ENCODE data around the gene BBS1. TPM values are rescaled to one million over a fixed set of nuclear protein-coding genes. Genes with fewer than 3 reads are reported as not detected.

Gene BBS1
- polyA plus RNA-seq, 2 of the 4 experiments (the other 2 are of a cell fraction): 12.5 TPM

DNA sequence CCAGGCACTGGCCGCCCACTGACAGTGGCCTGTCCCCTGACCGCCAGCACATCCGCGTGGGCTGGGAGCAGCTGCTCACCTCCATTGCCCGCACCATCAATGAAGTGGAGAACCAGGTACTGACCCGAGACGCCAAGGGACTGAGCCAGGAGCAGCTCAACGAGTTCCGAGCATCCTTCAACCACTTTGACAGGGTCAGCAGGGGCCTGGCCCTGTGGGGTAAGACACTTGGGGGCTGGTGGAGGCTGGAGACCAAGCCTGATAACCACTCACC is 51.5 kb downstream of the BBS1 start:
- no peaks in the 10 kb centered on the region for H3K9me3 ChIP-seq
- 92% methylated on average over 9 of the region's 9 CpGs for WGBS (ENCODE audit: missing lambda C conversion rate)
- no peaks in the 10 kb centered on the region for H3K4me1 ChIP-seq
- H3K27ac ChIP-seq: no peak overlapping the region
- DNase-seq (ENCODE audit: low read depth in 1 of 2, low spot score in 1 of 2): no peak
- TF ChIP-seq, protein P1, sequence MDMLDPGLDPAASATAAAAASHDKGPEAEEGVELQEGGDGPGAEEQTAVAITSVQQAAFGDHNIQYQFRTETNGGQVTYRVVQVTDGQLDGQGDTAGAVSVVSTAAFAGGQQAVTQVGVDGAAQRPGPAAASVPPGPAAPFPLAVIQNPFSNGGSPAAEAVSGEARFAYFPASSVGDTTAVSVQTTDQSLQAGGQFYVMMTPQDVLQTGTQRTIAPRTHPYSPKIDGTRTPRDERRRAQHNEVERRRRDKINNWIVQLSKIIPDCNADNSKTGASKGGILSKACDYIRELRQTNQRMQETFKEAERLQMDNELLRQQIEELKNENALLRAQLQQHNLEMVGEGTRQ (IDR thresholded peaks at IDR 0.05): no peak
- TF ChIP-seq, protein P2, sequence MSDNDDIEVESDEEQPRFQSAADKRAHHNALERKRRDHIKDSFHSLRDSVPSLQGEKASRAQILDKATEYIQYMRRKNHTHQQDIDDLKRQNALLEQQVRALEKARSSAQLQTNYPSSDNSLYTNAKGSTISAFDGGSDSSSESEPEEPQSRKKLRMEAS (IDR thresholded peaks at IDR 0.05): no peak
- TF ChIP-seq ZFP36 (IDR thresholded peaks at IDR 0.05; ENCODE audit: borderline replicate concordance, partially characterized antibody) (no peak), ZSCAN20 (CRISPR knock-in tag; IDR thresholded peaks at IDR 0.05) (no peak)
- CTCF ChIA-PET: interaction anchor here (0.6 to 2.0 kb wide), 5 partner anchors 10 to 133 kb away, joined by 3 to 5 read pairs (median 5); partner anchors contain the start of genes ACTN3 and ZDHHC24
- ATAC-seq: no peak
- no peak for FAIRE-seq
- H3K4me2 ChIP-seq: no peak overlapping the region
- no peak overlapping the region for H3K4me3 ChIP-seq
- POLR2A ChIA-PET: no interaction called here

DNA sequence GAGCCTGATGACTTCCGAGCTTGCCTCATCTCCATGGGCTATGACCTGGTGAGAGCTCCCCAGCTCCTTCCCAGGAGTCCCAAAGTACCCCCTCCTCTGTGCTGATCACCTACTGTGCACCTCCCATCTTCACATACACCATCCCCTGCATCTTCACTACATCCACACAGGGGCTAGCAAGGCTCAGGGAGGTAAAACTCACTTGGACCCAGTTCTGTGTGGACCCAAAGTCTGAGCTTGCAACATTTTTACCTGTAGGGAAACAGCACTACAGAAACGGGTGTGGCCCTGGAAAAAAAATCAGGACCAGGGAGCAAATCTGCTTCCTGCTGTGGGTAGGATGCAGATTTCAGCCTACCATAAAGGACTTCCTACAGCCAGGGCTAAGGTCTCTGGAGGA is 51.8 kb downstream of the BBS1 start:
- no peak overlapping the region for H3K27ac ChIP-seq
- no peaks in the 10 kb centered on the region for H3K4me1 ChIP-seq
- ATAC-seq (no peak), FAIRE-seq (no peak), DNase-seq (ENCODE audit: low read depth in 1 of 2, low spot score in 1 of 2) (no peak)
- CTCF ChIA-PET: interaction anchor here (0.9 to 2.0 kb wide), 5 partner anchors 11 to 133 kb away, joined by 3 to 5 read pairs (median 5); partner anchors contain the start of genes ACTN3 and ZDHHC24
- no peaks in the 10 kb centered on the region for H3K9me3 ChIP-seq
- 54% methylated on average over 2 of the region's 2 CpGs for WGBS (ENCODE audit: missing lambda C conversion rate)
- no peak overlapping the region for H3K4me2 ChIP-seq
- no peak for TF ChIP-seq KDM5A (IDR thresholded peaks at IDR 0.05)
- TF ChIP-seq TP53 (CRISPR knock-in tag; IDR thresholded peaks at IDR 0.05): no peak
- TF ChIP-seq RFX5 (IDR thresholded peaks at IDR 0.05): no peak
- no peak for TF ChIP-seq POLR2AphosphoS2 (conservative IDR thresholded peaks at IDR 0.05; ENCODE audit: low read length)
- TF ChIP-seq, protein P2 (IDR thresholded peaks at IDR 0.05): no peak
- POLR2A ChIA-PET: no interaction called here
- no peak overlapping the region for H3K4me3 ChIP-seq

DNA sequence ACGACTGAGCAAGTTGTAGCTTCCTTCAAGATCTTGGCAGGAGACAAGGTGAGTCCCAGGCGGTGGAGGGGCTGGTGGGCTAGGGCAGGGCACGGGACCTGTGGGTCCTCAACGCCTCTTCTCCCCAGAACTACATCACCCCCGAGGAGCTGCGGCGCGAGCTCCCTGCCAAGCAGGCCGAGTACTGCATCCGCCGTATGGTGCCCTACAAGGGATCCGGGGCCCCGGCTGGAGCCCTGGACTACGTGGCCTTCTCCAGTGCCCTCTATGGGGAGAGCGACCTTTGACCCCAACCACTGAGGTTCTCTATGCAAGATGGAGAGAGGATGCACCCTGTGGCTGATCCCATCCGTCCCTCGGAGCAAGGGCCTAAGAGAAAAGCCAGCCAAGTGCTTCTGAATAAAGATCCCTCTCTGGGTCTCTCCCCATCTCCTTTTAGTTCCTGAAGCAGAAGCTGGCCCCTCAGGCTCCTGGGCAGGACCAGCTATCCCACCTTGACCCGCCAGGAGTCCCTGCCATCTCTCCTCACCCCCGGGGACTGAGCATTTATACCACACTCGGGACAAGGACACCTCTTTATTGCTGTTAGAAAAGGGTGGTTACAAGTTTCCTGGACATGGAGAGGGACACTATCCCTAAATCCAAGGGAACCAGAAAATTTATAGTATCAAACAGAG is 52.6 kb downstream of the BBS1 start:
- H3K4me3 ChIP-seq: no peak overlapping the region
- H3K27ac ChIP-seq: no peak overlapping the region
- DNase-seq (ENCODE audit: low read depth in 1 of 2, low spot score in 1 of 2) (no peak), ATAC-seq (no peak), FAIRE-seq (no peak)
- ChIA-PET CTCF (interaction anchor here (1.0 to 2.0 kb wide), 7 partner anchors 13 to 132 kb away, joined by 3 to 6 read pairs (median 5); partner anchors contain the start of genes ACTN3 and ZDHHC24), POLR2A (interaction anchor here (1.2 kb wide), 1 partner anchor 83 kb away, joined by 4 read pairs; the partner anchor contains the start of gene DPP3)
- 81% methylated on average over 20 of the region's 20 CpGs for WGBS (ENCODE audit: missing lambda C conversion rate)
- H3K4me1 ChIP-seq: peaks cover 5% of the 10 kb centered on the region; the same call in 1 of the 3 replicates
- H3K4me2 ChIP-seq: no peak overlapping the region
- no peaks in the 10 kb centered on the region for H3K9me3 ChIP-seq
- TF ChIP-seq SREBF2 (IDR thresholded peaks at IDR 0.05): no peak
- no peak for TF ChIP-seq FOXS1 (CRISPR knock-in tag; IDR thresholded peaks at IDR 0.05)
- no peak for TF ChIP-seq MAFK (IDR thresholded peaks at IDR 0.05; ENCODE audit: partially characterized antibody)
- TF ChIP-seq JUN (IDR thresholded peaks at IDR 0.05): no peak
- no peak for TF ChIP-seq HEYL (CRISPR knock-in tag; IDR thresholded peaks at IDR 0.05)
- TF ChIP-seq EP300 (IDR thresholded peaks at IDR 0.05): no peak
- TF ChIP-seq TP53 (CRISPR knock-in tag; IDR thresholded peaks at IDR 0.05): no peak

DNA sequence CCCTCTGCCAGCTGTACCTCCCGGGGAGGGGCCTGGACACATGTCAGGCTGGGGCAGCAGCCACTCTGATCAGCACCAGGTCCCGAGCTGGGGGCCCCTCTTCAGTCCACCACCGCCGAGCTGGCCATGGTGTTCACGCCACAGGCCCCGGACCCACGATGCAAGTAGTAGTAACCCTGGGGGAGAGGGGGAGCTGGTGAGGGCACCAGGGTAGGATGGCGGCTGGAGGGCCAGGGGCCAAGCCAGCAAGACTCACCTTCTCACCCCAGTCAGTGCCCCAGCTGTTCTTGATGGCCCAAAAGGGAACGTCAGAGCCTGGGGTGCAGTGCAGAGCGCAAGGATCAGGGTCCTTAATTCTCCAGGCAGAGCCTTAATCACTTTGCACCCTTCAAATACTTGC is 53.4 kb downstream of the BBS1 start:
- WGBS (ENCODE audit: missing lambda C conversion rate): 89% methylated on average over 8 of the region's 10 CpGs
- no peaks in the 10 kb centered on the region for H3K9me3 ChIP-seq
- FAIRE-seq (no peak), DNase-seq (ENCODE audit: low read depth in 1 of 2, low spot score in 1 of 2) (no peak), ATAC-seq (no peak)
- TF ChIP-seq TFCP2L1 (CRISPR knock-in tag; IDR thresholded peaks at IDR 0.05): no peak
- no peak for TF ChIP-seq HDAC2 (IDR thresholded peaks at IDR 0.05)
- ChIA-PET POLR2A (interaction anchor here (1.2 kb wide), 1 partner anchor 84 kb away, joined by 4 read pairs; the partner anchor contains the start of gene DPP3), CTCF (interaction anchor here (1.1 to 1.5 kb wide), 4 partner anchors 14 to 155 kb away, joined by 3 to 6 read pairs (median 4); no protein-coding TSS in a partner anchor)
- H3K4me1 ChIP-seq: peaks cover 5% of the 10 kb centered on the region; the same call in 1 of the 3 replicates
- H3K4me3 ChIP-seq: no peak overlapping the region
- H3K4me2 ChIP-seq: no peak overlapping the region
- H3K27ac ChIP-seq: no peak overlapping the region
